HL-60/S4 treated with phorbol 12-myristate 13-acetate at 8.2 ng/mL for 4 days and 3 days (cell line): ENCODE measurements around the gene USP2.
"Not testable (repeated sequence)": the region's sequence is repeated elsewhere in the genome, so short reads cannot be mapped to it uniquely, and the experiment has no call there.

Source experiments
- in situ Hi-C: fragments of 300-500 bp; cut with MboI; formaldehyde crosslinking; loops from 2 replicates; pipeline ENCODE4 v1.15.0; 2022; ENCODE audit warnings: low sequenced_read_pairs

The USP2 gene

DNA sequence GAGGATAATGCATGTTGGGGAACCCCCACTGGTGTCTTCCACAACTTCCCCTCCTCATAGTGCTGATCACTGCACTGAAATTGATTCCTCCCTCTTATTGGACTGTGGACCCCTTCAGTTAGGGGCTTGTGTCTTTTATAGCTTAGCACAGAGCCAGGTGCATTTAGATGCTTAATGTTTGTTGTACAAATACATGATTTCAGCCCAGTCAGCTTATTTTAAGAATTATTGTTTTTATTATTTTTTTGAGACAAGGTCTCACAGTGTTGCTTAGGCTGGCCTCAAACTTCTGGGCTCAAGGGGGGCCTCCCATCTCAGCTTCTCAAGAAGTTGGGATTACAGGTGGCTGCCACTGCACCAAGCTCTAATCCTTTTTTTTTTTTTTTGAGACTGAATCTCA lies 33.2 kb upstream of the USP2 start:
- in situ Hi-C loops, result no loop called here

DNA sequence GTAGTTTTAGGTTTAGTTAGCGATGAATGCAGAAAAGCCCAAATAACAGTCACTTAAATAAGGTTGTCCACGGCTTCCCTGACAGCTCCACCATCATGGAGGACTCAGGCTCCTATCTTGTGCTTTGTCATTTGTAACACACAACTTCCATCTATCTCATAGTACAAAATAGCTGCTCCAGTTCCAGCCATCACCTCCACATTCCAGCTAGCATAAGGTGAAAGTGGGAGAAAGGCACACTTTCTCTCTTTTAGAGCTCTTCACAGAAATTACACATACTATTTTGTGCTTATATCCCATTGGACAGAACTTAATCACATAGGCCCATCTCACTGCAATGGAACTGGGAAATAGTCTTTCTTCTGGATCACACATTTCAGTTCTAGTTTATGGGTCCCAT lies 32.8 kb upstream of the USP2 start:
- in situ Hi-C loops, result no loop called here

DNA sequence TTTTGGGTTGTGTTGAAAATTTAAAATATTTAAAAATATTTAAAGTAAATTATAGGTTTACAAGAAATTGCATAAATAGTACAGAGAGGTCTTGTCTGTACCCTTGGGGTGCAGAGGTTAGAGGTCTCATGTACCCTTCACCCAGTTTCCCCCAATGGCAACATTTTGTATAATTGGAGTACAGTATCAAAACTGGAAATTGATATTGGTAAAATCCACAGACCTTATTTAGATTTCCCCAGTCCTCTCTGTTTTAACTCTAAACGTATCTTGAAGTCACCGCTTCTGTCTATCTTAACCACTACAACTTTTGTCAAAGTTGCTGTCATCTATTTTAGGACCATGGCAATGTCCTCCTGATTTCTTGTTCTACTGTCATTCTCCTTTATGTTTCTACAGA lies 30.6 kb upstream of the USP2 start:
- in situ Hi-C loops, result no loop called here

DNA sequence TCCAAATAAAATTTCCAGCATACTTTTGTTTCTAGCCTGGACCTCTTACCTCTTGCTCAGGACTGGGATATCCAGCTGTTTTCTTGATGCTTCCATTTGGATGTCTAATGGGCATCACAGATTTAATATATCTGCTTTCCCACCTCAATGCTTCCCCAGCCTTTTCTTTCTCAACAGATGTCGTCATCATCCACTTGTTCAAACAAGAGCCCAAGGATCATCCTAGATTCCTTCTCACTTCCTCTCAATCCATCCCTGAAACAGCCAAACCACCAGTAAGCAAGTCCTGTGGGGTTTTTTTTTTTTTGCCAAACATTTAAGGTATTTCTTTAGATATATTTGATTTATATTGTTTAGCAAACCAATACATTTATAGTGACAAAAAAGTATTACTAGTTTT lies 29.0 kb upstream of the USP2 start:
- in situ Hi-C loops, result no loop called here

DNA sequence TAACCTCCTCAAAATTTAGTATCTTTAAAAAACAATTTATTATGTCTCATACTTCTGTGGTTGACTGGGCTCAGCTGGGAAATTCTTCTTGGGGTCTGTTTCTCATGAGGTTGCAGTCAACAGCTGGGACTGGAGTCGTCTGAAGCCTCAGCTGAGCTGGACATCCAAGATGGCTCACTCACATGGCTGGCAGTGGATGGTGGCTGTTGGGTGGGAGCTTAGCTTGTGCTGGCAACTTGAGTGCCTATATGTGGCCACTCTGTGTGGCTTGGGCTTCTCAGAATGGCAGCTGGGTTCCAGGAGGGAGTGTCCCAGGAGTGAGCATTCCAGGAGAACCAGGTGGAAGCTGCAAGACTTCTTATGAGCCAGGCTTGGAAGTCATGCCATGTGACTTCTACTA lies 28.2 kb upstream of the USP2 start:
- in situ Hi-C loops, result no loop called here

DNA sequence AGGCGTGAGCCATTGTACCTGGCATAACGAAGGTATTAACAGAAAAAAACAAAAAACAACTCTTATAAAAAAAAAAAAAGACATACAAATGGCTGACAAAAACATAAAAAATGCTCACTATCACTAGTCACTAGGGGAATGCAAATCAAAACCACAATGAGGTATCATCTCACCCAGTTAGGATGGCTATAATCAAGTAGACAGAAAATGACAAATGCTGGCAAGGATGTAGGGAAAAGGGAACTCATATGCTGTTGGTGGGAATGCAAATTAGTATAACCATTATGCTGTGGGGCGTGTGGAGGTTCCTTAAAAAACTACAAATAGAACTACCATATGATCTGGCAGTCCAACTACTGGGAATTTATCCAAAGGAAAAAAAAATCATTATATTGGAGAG lies 24.5 kb upstream of the USP2 start:
- in situ Hi-C loops, result no loop called here

DNA sequence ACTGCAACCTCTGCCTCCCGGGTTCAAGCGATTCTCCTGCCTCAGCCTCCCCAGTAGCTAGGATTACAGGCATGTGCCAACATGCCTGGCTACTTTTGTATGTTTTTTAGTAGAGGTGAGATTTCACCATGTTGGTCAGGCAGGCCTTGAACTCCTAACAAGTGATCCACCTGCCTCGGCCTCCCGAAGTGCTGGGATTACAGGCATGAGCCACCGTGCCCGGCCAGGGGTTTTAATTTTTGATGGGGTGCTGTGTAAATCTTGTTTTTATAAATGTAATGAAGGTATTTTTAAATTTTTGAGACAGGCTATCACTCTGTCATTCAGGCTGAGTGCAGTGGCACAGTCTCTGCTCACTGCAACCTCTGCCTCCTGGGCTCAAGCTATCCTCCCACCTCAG lies 24.0 kb upstream of the USP2 start:
- in situ Hi-C loops, result not testable (repeated sequence)

DNA sequence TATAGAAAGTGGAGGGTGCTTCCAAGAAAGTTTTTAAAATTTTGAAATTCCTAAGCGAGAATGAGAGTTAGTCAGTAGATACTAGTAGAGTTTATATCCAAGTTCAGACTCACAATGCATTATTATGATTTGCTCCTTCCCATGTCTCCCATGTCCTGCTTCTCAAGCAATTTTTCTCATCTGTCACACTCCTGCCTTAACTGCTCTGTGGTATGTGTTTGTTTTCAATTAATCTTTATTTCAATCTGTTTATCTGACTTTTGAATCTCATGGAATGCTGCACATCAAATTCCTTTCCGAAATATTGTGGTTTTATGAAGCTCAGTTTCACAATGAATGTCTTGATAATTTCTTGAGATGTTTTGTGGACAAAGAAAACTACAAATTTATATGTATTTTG lies 23.4 kb upstream of the USP2 start:
- in situ Hi-C loops, result no loop called here

DNA sequence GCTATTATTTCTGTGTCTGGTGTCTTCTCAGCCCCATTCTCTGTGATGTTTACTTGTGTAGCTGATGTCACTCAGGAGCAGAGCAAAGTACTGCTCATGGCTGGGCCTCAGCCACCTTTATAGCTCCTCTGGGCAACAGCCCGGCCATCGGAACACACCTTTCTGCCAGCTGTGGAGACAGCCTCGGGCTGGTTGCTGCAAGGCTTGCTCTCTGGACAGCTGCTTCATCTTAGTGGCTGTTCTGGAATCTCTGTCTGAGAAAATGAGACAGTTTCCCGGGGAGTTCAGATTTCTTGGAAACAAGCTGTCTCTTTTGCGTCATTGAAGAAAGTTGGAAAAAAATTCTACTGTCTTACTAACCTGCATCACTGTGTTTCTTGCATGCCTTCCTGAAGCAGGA lies 21.5 kb upstream of the USP2 start:
- in situ Hi-C loops, result no loop called here

DNA sequence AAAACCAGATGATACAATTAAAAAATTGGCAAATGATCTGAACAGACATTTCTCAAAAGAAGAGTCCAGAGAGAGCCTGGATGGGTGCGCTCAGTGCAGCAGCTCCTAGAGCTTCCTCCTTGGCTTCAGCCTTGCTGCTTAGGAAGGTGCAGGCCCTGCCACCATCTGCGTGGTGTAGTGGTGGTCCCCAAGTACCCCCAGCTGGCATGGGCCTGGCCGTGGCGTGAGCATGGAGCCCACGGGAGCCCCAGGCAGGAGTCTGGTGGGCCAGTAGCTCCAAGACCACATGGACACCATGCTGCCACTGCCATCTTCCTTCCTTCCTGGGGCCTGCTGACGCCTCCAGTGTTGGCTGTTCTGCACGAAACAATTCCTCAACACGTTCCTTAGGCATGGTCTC lies 21.0 kb upstream of the USP2 start:
- in situ Hi-C loops, result no loop called here

DNA sequence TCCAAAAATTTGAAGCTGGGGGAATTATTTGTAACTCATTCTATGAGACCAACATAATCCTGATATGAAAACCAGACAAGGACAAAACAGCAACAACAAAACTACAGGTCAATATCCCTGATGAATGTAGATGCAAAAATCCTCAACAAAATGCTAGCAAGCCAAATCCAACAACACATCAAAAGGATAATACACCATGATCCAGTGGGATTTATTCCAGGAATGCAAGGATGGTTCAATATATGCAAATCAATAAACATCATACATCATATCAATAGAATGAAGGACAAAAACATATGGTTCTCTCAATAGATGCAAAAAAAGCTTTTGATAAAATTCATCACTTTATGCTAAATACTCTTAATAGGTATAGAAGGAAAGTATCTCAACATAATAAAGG lies 19.4 kb upstream of the USP2 start:
- in situ Hi-C loops, result no loop called here

DNA sequence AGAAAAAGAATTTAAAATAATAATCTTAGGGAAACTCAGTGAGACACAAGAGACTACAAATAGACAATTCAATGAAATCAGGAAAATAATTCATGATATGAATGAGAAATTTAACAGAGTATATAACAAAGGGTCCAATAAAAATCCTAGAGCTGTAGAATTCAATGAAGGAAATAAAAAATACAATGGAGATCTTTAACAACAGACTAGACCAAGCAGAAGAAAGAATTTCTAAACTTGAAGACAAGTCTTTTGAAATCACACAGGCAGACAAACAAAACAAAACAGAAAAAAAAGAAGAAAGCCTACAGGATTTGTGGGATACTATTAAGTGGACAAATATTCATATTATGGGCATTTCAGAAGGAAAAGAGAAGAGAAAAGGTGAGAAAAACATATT lies 16.2 kb upstream of the USP2 start:
- in situ Hi-C loops, result no loop called here

DNA sequence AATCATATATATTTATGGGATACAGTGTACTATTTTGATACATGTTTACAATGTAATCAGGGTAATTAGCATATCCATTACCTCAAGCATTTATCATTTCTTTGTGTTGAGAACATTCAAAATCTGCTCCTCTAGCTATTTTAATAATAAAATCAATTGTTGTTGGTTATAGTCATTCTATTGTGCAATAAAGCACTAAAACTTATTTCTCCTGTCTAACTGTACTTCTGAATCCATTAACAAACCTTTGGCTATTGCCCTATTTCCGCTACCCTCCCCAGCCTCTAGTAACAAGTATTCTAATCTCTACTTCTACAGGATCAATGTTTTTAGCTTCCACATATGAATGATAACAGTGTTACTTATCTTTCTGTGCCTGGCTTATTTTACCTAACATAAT lies 15.3 kb upstream of the USP2 start:
- in situ Hi-C loops, result no loop called here

DNA sequence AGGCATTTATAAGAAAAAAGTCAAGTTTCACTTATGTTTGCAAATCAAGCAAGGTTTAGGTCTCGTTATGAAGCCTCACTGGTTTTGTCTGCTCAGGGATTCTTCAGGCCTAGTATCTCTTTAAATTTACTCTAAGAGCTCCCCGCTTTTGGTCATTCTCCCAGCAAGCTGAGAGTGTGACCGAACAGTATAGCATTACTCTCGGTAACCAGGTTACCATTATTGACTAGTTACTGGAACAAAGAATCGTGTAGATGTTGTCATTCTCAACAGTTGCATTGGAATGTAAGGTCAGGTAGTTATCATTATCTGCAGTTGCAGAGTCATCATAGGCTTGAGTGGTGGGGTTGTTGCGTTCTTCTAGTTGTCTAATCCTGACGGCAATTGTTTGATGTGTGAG lies 9.8 kb upstream of the USP2 start:
- in situ Hi-C loops, result no loop called here

DNA sequence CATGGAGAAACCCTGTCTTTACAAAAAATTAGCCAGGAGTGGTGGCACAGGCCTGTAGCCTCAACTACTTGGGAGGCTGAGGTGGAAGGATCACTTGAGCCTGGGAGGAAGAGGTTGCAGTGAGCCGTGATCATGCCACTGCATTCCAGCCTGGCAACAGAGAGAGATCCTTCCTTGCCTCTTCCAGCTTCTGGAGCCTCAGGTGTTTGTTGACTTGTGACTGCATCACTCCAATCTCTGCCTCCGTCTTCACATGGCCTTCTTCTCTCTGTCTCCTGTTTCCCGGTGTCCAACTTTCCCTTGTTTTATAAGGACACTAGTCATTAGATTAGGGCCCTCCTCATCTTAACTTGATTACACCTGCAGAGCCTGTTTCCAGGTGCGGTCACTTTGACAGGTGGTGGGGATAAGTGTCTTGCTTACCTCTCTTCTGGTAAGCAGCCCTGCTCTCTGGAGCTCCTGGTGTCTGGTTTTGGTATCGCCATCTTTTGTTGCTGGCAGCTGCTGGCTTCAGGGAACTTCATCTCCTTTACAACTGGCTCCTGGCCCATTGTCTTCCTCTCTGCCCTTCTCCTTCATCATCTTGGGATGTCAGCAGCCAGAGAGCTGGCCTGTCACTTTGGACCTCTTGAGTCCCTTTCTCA lies 8.2 kb upstream of the USP2 start:
- in situ Hi-C loops, result no loop called here

DNA sequence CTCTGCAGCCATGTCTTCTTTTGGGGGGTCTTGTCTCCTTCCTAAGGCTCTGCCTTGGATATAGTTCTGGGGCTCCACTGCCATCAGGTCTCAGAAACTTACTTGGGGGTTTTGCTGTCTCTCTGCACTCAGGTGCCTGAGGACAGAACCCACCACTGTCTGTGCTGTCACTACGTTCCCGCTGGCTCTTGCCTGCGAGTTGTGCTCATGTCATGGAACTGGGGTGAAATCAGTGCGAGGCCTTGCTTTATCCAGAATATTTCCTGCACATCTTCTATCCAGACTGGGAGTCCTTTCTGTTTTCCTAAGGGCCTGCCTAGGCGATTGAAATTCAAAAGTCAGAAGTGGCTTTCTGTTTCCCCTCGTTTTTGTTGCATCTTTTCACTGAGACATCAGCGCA lies 6.6 kb upstream of the USP2 start:
- in situ Hi-C loops, result no loop called here

DNA sequence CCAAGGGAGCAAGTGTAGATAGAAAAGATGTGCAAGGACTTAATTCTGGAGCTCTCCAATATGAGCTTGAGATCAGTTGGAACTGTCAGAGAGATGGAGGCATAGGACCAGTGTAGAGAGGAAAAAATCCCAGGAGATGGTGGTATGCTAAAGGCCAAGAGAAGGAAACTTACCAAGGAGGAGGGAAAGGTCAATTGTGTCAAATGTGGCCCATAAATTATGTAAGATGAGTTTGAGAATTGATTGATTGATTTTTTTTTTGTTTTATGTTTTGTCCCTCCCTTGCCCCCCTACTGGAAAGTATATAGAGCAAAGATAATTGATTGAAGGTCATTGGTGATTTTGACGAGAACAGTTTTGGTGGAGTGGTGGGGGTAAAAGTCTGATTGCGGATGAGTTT lies 2.8 kb upstream of the USP2 start:
- in situ Hi-C loops, result no loop called here

DNA sequence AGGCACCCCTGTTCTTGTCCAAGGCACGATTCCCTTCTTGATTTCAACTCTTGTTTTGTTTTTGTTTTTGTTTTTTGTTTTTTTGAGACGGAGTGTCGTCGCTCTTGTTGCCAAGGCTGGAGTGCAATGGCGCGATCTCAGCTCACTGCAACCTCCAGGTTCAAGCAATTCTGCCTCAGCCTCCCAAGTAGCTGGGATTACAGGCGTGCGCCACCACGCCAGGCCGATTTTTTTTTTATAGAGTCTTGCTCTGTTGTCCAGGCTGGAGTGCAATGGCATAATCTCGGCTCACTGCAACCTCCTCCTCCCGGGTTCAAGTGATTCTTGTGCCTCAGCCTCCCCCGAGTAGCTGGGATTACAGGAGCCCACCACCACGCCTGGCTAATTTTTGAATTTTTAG lies 1.0 kb upstream of the USP2 start:
- in situ Hi-C loops, result not testable (repeated sequence)

DNA sequence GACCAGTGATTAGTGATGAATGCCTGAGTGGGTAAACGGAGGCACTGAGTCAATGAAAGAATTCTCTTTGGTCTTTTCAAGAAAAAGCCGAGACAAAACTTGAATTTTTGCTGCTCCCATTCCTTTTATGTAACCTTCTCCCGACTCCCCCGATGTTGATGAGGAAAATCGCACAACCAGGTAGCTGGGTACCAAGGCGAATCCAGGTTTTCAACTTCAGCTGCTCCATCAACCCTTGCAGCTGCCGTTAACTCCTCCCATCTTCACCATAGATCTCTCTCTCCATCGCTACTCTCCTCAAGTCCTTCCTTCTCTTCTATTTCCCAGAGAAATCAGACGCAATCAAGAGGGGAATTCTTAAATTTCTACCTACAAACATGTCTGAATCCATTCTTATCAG lies 611 bp upstream of the USP2 start:
- in situ Hi-C loops, result no loop called here

DNA sequence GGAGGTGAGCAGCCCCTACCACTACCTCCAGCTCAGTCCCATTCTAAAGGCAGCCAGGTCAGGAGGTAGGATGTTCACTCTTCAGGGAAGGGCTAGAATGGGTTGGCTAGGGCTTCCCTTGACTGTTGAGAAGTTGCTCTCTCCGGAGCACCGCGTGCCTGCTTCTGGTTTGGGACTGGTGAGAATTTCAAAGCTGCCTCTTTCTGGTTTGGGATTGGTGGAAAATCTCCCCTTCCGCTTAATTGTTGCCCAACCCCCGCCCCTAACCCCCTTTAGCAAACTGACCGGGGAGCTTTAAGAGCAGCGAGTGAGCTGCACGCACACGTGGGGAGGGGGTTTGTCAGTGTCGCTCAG lies 686 bp downstream of the USP2 start:
- in situ Hi-C loops, result no loop called here

DNA sequence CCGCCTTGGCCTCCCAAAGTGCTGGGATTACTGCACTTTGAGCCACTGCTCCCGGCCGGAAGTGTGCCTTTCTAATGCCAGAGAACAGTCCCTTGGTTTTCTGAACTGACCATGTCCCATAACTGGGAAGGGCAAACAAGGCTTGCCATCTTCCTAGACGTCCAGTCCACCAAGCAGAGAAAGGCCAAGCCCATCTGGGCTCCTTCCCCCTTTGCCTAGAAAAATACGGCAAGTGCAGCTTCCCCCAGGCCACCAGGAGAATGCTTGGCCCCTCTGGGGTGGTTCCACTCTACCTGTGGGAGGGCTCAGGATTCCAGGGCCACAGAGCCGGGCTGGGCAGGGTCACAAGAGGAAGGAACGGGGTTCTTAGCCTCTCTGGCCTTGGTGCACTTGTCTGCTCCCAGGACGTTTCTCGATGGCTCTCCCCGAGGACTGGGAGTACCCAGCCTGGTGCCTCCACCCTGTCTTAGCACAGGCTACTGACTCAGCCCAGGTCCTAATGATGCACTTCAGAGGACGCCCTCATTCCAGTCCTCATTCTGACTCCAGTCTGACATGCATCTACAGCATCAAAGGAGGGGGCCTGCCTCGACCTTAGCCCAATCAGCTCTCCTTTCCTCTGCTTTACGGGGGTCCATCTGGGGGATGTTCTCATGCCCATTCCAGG lies 1.2 kb downstream of the USP2 start:
- in situ Hi-C loops, result no loop called here

DNA sequence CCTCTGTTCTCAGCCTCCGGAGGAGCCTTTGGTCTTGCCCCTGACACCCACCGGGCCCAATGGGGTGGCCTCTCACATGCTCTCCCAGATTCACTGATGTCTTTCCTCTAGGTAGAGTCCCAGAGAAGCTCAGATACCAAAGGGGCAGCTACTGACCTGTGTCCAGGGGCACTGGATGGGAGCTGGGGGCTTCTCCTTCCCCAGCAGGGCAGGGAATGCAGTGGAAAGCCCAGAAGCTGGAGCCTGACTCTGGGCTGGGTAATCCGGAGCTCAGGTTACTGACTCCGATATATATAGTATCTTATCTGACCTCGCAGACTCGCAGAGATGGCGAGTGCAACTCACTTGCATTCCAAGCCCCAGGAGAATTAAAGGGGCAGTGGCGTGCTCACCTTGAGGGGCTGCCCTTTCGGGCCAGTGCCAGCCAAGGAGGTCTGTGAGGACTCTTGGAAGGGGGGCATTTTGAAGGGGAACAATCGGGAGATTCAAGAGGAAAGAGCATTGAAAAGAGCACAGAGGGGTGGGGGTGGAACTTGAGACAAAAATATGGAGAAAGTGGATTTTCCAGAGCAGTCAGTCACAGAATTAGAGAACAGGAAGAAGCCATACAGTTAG lies 2.5 kb downstream of the USP2 start:
- in situ Hi-C loops, result no loop called here
